Left renal pelvis (tissue), 4 donors: ENCODE results near the gene MRPL9. TPM values are rescaled to one million over a fixed set of nuclear protein-coding genes. Genes with fewer than 3 reads are reported as not detected.
"Not testable (repeated sequence)": the region's sequence is repeated elsewhere in the genome, so short reads cannot be mapped to it uniquely, and the experiment has no call there.

Source experiments
- DNase-seq, 4 donors: peaks; one replicate each; pipeline ENCODE4 v3.0.0-alpha.2; 2013; ENCODE audit warnings: low read depth in 4 of 4, low spot score in 3 of 4
- polyA plus RNA-seq, 4 donors: library from polyadenylated mRNA; unstranded; fragments of 120-200 nt; gene quantifications; one replicate each; pipeline ENCODE4 v1.2.1, GENCODE V29; 2013; ENCODE audit not compliant: insufficient read length in 4 of 4

The MRPL9 gene
- polyA plus RNA-seq, 4 donors: 83.6 to 124 (median 117) TPM

DNA sequence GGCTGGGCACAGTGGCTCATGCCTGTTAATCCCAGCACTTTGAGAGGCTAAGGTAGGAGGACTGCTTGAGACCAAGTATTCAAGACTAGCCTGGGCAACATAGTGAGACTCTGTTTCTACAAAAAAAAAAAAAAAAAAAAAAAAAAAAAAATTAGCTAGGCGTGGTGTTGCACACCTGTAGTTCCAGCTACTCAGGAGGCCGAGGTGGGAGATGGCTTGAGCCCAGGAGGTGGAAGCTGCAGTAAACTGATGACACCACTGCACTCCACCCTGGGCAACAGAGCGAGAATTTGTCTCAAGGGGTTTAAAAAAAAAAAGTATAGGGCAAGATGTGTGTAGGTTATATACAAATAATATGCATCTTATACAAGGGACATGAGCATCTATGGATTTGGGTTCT lies 24.4 kb upstream of the MRPL9 start:
- DNase-seq: no peak

DNA sequence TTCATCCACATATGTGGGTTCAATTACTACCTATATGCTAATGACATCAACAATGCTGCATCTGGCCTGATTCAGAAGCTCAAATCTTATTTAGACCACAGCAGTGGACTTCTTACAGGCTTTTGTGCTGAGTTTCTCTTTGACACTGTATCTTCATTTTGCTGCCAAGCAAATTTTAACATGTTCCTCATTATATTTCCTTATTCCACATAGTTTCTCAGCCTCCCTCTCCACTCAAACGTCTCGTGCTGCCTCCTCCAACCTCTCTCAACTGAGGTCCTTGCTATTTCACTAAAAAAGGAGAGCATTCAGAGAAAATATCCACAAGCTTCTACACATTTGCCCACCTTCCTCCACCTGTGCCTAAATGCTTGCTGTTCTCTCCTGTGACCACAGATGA lies 20.5 kb upstream of the MRPL9 start:
- no peak for DNase-seq

DNA sequence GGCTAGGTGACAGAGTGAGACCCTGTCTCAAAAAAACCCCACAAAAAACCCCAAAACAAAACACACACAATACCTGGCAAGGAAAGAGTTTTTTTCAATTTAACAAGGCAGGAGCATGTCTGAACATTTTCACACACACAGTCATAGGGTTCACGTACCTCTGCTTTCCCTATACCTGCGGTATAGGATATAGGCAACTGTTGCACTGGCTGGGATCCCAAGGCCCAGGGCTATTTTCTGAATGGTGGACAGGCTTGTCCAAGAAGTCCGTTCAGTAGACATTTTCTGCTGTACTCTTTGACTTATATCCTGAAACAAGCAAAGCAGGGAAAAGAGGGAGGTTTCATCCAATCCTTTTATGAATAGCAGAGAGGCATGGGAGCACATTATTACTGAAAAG lies 19.4 kb upstream of the MRPL9 start:
- no peak for DNase-seq

DNA sequence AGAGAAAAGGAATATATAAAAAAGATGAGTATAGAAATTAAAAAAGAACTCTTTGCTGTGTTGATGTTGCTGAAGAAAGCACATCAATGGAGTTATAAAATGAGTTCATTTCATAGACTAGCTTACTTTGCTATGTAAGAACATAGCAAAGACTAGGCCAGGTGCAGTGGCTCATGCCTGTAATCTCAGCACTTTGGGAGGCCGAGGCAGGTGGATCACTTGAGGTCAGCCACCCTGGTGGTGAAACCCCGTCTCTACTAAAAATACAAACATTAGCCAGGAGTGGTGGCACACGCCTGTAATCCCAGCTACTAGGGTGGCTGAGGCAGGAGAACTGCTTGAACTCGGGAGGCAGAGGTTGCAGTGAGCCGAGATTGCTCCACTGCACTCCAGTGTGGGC lies 18.7 kb upstream of the MRPL9 start:
- not testable (repeated sequence) for DNase-seq

DNA sequence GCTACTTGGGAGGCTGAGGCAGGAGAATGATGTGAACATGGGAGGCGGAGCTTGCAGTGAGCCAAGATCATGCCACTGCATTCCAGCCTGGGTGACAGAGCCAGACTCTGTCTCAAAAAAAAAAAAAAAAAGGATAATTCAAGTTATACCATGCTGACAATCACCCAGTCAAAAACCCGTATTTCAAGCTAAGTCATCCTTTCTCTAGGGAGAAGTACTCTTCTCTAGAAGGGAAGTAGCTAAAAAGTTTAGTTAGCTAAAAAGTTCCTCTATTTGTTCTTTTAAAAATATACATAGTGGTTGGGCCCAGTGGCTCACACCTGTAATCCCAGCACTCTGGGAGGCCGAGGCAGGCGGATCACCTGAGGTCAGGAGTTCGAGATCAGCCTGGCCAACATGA lies 17.4 kb upstream of the MRPL9 start:
- DNase-seq: not testable (repeated sequence)

DNA sequence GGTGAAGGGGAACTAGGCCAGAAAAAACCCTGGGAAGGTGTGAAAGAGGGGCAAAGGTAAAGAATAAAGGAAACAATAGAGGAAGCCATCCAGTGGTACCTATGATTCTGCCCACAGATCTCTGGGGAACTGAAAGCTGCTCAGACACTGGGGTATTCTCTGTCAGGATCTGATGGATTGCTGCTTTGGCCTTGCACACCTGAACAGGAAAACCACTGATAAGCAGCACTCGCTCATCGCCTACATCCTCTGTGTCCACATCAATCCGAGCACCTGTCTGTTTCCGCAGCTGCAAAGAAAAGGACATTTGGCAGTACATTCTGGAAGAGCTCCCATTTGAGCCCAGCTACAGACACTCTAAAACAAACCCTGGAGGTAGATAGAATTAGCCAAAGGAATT lies 16.6 kb upstream of the MRPL9 start:
- DNase-seq: no peak

DNA sequence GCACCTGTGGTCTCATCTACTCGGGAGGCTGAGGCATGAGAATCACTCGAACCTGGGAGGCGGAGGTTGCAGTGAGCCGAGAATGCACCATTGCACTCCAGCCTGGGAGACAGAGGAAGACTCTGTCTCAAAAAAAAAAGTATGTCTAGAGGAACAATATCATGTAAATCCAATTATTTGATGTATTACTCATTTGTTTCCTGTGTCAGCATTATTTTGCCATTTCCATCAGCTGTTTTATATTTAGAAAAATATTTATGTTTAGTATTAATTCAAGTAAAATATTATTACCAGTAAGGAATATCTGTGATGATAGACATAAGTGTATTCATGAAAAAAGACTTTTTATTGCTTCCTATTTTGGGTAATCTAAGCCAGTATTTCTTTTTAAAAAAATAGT lies 14.0 kb upstream of the MRPL9 start:
- no peak for DNase-seq

DNA sequence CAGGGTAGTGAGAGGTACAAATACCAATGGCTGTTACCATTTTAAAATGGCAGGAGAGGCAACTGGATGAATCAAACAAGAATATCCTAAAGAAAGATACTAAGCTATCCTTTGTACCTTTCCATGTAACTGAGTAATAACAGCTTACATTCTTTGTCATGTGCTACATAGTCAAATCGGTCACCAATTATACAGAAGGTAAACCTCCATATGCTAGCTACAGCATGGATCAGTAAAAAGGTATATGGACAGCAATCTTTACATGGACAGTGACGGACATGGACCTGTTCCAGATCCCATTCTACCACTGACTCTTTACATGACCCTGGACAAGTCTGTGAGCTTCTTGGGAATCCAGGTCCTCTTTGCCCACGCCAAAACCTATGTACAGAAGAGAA lies 13.4 kb upstream of the MRPL9 start:
- no peak for DNase-seq

DNA sequence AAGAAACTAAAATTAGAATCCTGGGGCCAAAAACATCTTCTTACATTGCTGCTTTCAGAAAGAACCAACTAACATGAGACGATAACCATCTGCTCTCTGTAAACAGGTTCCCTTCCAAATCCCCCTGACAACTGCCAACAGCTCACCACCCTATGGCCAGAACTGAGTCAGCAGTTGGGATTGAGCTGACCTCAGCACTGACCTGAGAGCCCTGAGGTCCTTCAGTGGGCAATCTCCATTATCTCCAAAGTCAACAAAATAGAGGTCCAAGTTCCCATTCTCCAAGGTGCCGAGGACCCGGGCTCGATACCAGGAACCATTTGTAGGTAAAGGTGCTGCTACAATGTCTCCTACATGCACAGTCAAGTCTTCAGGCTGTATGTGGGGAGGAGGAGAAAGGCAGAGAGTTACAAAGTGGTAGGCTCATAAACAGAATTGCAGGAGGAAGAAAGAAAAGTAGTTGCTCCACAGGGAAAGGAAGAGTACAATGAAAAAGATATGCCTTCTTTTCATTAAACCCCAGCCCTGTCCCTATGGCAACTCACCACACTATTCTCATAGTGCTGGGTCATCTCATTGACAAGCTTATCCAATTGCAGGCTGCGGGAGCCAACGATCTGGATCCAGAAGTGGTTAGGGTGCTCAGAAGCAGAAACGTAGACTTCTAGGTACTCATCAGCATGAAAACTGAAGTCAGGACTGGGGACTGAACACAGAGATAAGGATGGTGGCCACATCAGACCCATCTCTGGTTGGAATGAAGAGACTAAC lies 12.8 kb upstream of the MRPL9 start:
- DNase-seq: no peak

DNA sequence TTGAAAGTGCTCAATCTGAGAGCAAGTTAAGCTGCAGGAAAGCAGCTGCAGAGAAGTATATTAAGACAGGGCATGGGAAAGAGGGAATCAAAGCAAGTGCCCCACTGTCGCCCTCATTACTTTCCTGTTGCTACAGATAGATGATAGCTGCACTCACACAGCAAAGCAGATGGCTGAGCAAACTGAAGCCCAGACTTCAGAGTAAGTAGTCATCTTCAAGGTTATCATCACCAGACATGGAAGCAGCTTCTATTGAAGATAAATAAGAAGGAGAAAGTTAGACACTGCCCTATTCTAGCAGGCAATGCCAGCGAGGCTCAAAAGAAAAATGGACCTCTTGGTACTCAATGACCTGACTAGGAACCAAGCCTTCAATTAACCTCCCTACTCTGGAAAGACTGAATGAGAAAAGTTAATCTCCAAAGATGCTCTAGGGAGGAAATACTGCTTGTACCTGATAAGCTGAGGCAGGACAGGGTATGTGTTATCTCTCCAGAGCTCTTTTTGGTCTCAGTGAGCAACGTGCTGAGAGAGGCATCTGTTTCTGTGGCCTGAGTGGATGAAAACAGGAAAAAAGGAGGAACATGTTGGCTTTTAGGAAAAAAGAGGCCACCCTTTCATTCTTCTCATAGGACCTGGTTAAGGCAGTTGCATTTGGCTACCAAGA lies 11.1 kb upstream of the MRPL9 start:
- no peak for DNase-seq

DNA sequence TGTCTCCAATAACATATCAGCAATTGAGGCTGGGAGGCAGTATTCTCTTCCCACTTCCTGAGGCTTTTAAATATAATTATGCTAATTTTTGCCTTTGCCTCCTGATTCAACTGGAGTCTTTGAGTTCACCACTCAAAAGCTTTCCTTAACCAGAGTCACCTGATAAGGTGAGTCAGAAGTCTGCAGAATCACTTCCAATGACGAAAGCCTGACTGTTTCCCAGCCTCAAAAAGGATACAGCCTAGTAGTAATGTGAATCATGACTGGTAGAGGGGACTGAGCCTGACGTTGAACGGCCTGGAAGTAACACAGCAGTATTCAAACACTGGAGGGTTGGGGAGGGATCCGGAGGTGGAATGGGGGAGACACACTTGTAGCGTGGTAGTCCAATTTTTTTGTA lies 10.4 kb upstream of the MRPL9 start:
- no peak for DNase-seq

DNA sequence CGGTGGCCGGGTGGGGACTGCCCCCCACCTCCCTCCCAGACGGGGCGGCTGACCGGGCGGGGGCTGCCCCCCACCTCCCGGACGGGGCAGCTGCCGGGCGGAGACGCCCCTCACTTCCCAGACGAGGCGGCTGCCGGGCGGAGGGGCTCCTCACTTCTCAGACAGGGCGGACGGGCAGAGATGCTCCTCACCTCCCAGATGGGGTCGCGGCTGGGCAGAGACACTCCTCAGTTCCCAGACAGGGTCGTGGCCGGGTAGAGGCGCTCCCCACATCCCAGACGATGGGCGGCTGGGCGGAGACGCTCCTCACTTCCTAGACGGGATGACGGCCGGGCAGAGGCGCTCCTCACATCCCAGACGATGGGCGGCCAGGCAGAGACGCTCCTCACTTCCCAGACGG lies 6.0 kb upstream of the MRPL9 start:
- DNase-seq: not testable (repeated sequence)

DNA sequence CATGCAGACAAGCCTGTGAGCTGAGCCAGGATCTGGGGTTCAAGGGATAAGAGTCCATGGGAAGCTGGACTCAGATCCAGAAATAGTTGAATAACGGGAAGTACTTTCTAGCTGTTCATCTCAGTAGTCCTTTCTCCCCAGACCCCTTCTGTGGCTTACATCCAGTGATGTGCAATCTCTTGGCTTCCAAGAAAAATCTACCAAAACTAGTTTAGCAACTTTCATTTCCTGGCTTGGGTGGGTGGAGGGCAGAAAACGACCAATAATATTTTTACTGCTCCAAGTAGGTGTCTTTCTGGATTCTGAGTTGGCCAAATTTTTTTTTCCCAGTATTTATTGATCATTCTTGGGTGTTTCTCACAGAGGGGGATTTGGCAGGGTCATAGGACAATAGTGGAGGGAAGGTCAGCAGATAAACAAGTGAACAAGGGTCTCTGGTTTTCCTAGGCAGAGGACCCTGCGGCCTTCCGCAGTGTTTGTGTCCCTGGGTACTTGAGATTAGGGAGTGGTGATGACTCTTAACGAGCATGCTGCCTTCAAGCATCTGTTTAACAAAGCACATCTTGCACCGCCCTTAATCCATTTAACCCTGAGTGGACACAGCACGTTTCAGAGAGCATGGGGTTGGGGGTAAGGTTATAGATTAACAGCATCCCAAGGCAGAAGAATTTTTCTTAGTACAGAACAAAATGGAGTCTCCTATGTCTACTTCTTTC lies 5.2 kb upstream of the MRPL9 start:
- not testable (repeated sequence) for DNase-seq

DNA sequence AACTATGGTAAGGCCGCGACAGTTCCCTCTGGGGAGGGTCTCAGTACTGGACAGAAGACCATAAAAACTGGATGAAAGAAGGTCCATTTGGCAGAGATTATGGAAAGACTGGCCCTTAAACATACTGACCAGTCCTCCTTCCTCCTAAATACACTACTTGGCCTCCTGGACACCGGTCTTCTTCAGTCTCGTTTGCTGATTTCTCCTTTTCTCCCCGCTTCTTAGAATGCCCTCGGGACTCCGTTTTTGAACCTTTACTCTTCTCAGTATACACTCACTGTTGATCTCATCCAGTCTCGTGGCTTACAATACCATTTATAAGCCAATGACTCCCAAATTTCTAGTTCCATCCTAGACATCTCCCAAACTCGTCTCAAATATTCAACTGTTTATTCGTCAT lies 694 bp upstream of the MRPL9 start:
- peak in 2 of 4 donors; percentile 1 to 6 for DNase-seq

DNA sequence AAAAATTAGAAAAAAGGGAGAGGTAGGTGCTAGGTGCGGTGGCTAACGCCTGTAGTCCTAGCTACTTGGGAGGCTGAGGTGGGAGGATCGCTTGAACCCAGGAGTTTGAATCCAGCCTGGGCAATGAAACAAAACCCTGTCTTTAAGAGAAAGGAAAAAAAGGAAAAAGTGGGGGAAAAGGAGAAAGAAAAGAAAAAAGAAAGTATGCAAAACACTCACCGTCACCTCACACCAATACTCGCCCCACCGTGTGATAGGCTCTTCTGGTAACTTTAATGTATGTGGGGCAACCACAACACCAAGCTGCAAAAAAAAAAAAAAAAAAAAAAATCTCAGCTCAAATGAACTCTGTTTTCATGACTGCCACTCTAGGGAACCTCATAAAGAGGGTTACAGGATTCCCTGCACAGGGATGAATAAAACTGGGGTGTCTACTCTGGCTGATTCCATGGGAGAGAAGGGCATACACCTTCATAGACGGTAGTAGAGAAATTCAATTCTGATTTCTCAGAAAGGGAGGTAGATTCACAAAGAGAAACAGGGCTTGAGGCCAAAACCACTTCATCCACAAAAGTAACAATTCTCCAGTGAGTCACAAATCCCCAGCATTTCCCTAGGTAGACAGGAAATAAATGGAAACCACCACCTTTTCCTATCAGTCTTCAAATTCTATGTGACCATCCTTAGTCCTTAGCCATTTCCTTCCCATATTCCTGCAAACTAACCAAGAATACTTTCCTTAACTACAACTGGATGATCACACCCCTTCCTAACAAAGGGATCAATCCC lies 2.5 kb downstream of the MRPL9 start:
- DNase-seq: no peak

DNA sequence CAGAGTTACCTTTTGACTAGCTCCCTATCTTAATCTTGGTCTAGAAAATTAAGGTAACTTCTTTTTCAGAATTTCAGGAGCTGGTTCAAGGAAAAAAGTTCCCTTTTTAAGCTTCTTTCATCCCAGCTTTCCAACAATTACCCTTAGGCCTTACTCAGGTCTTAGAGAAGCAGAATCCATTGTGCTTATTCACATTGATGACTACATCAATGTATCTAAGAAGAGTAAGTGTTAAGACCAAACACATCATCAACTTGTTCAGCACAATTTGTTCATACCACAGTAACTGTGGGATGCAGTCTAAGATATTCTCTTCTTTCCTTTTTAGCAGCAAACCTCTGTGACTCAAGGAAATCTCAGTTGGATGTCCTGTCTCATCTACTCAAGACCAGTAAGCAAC lies 4.1 kb downstream of the MRPL9 start:
- DNase-seq: no peak

DNA sequence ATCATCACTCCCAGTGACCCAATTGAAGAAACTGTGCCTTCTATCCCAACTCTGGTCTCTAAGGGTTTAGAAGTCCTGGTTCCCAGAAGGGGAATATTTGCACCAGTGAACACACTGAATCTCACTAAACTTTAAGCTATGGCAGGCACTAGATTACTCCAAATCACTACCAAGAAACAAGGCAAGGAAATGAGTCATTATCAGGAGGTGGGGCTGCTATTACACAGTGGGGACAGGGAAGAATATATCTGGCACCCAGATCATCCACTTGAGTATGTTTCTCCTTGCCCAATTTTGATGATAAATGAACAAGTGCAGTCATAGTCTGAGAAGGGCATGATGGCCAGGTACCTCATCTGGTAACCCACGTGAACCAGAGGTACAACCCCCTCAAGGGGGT lies 7.0 kb downstream of the MRPL9 start:
- no peak for DNase-seq

DNA sequence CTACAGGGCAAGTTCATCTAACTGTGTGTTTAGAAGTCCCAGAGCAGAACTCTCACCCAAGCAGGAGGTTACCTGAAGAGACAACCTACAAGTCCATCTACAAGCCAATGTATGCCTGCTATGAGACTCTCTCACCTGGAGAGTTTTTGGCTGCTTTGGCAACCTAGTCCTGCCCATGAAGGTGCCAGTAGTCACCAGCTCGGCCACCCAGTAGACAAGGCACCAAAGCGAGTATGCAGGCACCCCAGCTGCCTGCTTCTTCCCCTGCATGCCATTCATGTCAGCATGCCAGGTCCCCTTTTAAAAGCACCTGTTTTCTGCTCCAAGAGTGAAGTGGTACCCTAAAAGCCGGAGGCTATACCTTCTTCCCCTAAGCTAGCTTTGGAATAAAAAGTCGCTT lies 21.8 kb downstream of the MRPL9 start:
- no peak for DNase-seq

DNA sequence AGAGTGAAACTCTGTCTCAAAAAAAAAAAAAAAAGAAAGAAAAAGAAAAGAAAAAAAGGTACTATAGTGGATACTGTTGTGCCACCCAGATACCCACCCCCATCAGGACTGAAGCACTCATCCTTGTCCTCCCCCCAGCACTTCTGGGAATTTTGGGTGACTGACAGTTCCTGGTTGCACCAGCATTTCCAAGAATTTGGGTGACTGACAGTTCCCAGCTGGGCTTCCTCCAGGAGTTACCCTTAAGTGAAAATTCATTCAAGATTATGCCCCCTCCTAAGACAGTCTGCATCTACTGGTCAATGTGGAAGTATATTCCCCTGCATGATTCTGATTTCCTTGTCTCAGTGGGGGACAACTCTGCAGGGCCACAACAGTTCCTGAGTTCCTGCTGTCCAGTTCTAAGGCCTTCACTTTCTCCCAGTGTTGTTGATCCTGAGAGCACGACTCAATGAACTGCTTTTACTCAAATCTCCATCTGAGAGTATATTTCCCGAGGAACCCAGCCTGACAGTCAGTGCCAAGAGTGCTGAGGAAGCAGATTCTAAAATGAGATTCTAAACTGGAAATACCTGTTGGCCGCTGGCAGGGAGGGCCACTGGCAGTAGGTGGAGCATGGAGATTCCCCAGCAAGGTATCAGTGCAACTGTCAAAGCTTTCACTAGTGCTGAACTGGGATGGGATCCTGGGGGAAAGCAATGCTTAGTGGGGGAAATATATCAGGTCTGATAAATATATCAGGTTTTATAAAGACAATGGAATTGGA lies 23.5 kb downstream of the MRPL9 start:
- DNase-seq: no peak

DNA sequence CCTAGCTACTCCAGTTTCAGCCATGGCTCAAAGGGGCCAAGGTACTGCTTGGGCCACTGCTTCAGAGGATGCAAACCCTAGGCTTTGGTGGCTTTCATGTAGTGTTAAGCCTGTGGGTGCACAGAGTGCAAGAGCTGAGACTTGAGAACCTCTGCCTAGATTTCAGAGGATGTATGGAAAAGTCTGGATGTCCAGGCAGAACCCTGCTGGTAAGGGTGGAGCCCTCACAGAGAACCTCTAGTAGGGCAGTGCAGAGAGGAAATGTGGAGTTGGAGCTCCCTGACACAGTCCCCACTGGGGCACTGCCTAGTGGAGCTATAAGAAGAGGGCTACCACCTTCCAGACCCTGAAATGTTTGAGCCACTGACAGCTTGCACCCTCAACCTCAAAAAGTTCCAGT lies 25.8 kb downstream of the MRPL9 start:
- DNase-seq: no peak
